OCI-LY1 (cell line): ENCODE results near the gene KIAA0319L.

Source experiments
- H2AFZ ChIP-seq: fragments of 200-600 bp; sonication (generic), shearing (Covaris generic); 2 replicates; pipeline ENCODE4 v1.6.0; 2014; ENCODE audit warnings: antibody characterized with exemption, mild to moderate bottlenecking, low read length
- H3F3A ChIP-seq: fragments of 200-600 bp; sonication (generic), shearing (Covaris generic); 2 replicates; pipeline ENCODE4 v1.6.0; 2014; ENCODE audit warnings: mild to moderate bottlenecking, antibody characterized with exemption, low read length, moderate library complexity; ENCODE audit not compliant: insufficient read depth
- H3K27ac ChIP-seq: fragments of 200-600 bp; sonication (generic); 2 replicates; pipeline ENCODE4 v1.5.1; 2014; ENCODE audit warnings: low read length, mixed run types, mild to moderate bottlenecking, low read depth; ENCODE audit not compliant: poor library complexity, severe bottlenecking
- H3K27me3 ChIP-seq: fragments of 200-600 bp; sonication (generic); 2 replicates; pipeline ENCODE4 v1.6.0; 2014; ENCODE audit warnings: antibody characterized with exemption, mild to moderate bottlenecking, low read length, moderate library complexity; ENCODE audit not compliant: insufficient read depth
- H3K36me3 ChIP-seq: fragments of 200-600 bp; sonication (generic); 2 replicates; pipeline ENCODE4 v1.6.1; 2014; ENCODE audit warnings: mild to moderate bottlenecking, antibody characterized with exemption, low read length, moderate library complexity, mixed read lengths; ENCODE audit not compliant: insufficient read depth
- H3K4me1 ChIP-seq: fragments of 200-600 bp; sonication (generic); 2 replicates; pipeline ENCODE4 v1.5.1; 2014; ENCODE audit warnings: mild to moderate bottlenecking, low read length, moderate library complexity; ENCODE audit not compliant: insufficient read depth, severe bottlenecking
- H3K4me2 ChIP-seq: fragments of 200-600 bp; sonication (generic), shearing (Covaris generic); 2 replicates; pipeline ENCODE4 v1.6.1; 2014; ENCODE audit warnings: low read length
- H3K4me3 ChIP-seq: fragments of 200-600 bp; sonication (generic); 2 replicates; pipeline ENCODE4 v1.5.1; 2014; ENCODE audit warnings: low read length, low read depth, mild to moderate bottlenecking, mixed read lengths; ENCODE audit not compliant: poor library complexity, severe bottlenecking
- H3K79me2 ChIP-seq: fragments of 200-600 bp; shearing (Covaris generic); 2 replicates; pipeline ENCODE4 v1.6.1; 2016; ENCODE audit warnings: mixed run types, low read length, mixed read lengths; ENCODE audit not compliant: insufficient read depth
- H3K9ac ChIP-seq: fragments of 200-600 bp; sonication (generic), shearing (Covaris generic); 2 replicates; pipeline ENCODE4 v1.6.1; 2014; ENCODE audit warnings: mild to moderate bottlenecking, low read length, mixed read lengths
- H3K9me2 ChIP-seq: fragments of 200-600 bp; sonication (generic), shearing (Covaris generic); 2 replicates; pipeline ENCODE4 v1.6.1; 2014; ENCODE audit warnings: low read depth, mild to moderate bottlenecking, low read length, mixed read lengths
- H3K9me3 ChIP-seq: fragments of 200-600 bp; shearing (Covaris generic); 2 replicates; pipeline ENCODE4 v1.6.1; 2014; ENCODE audit warnings: low read length, mixed read lengths
- H4K20me1 ChIP-seq: fragments of 200-600 bp; sonication (generic), shearing (Covaris generic); 2 replicates; pipeline ENCODE4 v1.6.0; 2016; ENCODE audit warnings: mild to moderate bottlenecking, low read length; ENCODE audit not compliant: insufficient read depth
- CTCF ChIP-seq: fragments of 200-600 bp; sonication (generic), shearing (Covaris generic); IDR thresholded peaks from 2 replicates; pipeline ENCODE4 v1.5.1; 2017; ENCODE audit warnings: mild to moderate bottlenecking, antibody characterized with exemption, low read length, moderate library complexity, mixed read lengths
- EZH2 ChIP-seq: fragments of 200-600 bp; sonication (generic), shearing (Covaris generic); IDR thresholded peaks from 2 replicates; pipeline ENCODE4 v1.8.0; 2017; ENCODE audit warnings: borderline replicate concordance, mixed run types, mild to moderate bottlenecking, antibody characterized with exemption, low read length, moderate library complexity, mixed read lengths

The KIAA0319L gene

GRCh38 chr1:35499231-35499630 is 58.0 kb downstream of the KIAA0319L start:
- Histone ChIP-seq H3K9ac (no peak overlapping the region), H3K27ac (no peak overlapping the region), H3K9me2 (no peaks in the 10 kb centered on the region), H3K4me2 (no peak overlapping the region), H3K4me3 (no peak overlapping the region), H3F3A (no peaks in the 10 kb centered on the region), H3K27me3 (no peaks in the 10 kb centered on the region), H3K9me3 (no peaks in the 10 kb centered on the region), H3K79me2 (no peaks in the 10 kb centered on the region), H4K20me1 (no peaks in the 10 kb centered on the region), H2AFZ (no peak overlapping the region), H3K4me1 (no peaks in the 10 kb centered on the region), H3K36me3 (no peaks in the 10 kb centered on the region)
- TF ChIP-seq EZH2, result no peak
- no peak for TF ChIP-seq CTCF

GRCh38 chr1:35497571-35497970 is 59.6 kb downstream of the KIAA0319L start:
- no peaks in the 10 kb centered on the region for H3F3A ChIP-seq
- TF ChIP-seq CTCF (no peak), EZH2 (no peak)
- no peaks in the 10 kb centered on the region for H3K36me3 ChIP-seq
- 0 out of 2 replicates have a peak, but pooled peaks cover 2% of the 10 kb centered on the region for H3K9me3 ChIP-seq
- no peak overlapping the region for H2AFZ ChIP-seq
- H3K27ac ChIP-seq, result no peak overlapping the region
- H3K9me2 ChIP-seq, result no peaks in the 10 kb centered on the region
- H3K9ac ChIP-seq, result no peak overlapping the region
- H4K20me1 ChIP-seq, result no peaks in the 10 kb centered on the region
- no peaks in the 10 kb centered on the region for H3K79me2 ChIP-seq
- H3K4me3 ChIP-seq, result no peak overlapping the region
- no peak overlapping the region for H3K4me2 ChIP-seq
- H3K27me3 ChIP-seq, result no peaks in the 10 kb centered on the region
- H3K4me1 ChIP-seq, result no peaks in the 10 kb centered on the region

GRCh38 chr1:35490250-35490649 is 67.0 kb downstream of the KIAA0319L start:
- no peaks in the 10 kb centered on the region for H3K36me3 ChIP-seq
- H4K20me1 ChIP-seq, result no peaks in the 10 kb centered on the region
- no peaks in the 10 kb centered on the region for H3K4me1 ChIP-seq
- H3K9me2 ChIP-seq, result no peaks in the 10 kb centered on the region
- no peak for TF ChIP-seq CTCF
- no peak for TF ChIP-seq EZH2
- no peak overlapping the region for H3K27ac ChIP-seq
- no peaks in the 10 kb centered on the region for H3K79me2 ChIP-seq
- no peaks in the 10 kb centered on the region for H3K27me3 ChIP-seq
- H3K4me2 ChIP-seq, result no peak overlapping the region
- no peaks in the 10 kb centered on the region for H3F3A ChIP-seq
- 0 out of 2 replicates have a peak, but pooled peaks cover 2% of the 10 kb centered on the region for H3K9me3 ChIP-seq
- no peak overlapping the region for H2AFZ ChIP-seq
- no peak overlapping the region for H3K4me3 ChIP-seq
- no peak overlapping the region for H3K9ac ChIP-seq
